Activated CD8-positive, alpha-beta memory T cell treated with anti-CD3 and anti-CD28 coated beads for 48 hours (primary cell): ENCODE data around the gene NACAD.
"Not testable (repeated sequence)": the region's sequence is repeated elsewhere in the genome, so short reads cannot be mapped to it uniquely, and the experiment has no call there.

ENCODE experiments used
- DNase-seq, 3 experiments: peaks; one replicate each; pipeline ENCODE4 v3.0.0-alpha.2; 2020; ENCODE audit warnings: low read depth in 2 of 3, low spot score in 2 of 3

Gene NACAD

DNA sequence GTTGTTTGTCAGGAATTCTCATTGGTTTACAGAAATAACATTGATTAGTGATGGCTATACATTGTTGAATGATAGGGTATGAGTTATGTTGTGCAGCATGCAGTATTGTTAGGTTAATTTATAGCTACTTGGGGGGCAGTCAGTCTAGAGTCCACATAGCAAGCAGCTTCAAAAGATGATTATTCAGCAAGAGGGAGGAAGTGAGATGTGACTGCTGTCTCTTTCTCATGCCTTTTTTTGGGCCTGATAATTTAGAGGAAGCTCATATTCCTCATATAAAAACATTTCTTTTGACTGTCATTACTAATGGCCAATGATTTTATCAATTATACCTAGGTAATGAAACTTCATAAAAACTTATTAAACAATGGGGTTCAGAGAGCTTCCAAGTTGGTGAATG, 26.2 kb upstream of the NACAD start:
- DNase-seq, result no peak

DNA sequence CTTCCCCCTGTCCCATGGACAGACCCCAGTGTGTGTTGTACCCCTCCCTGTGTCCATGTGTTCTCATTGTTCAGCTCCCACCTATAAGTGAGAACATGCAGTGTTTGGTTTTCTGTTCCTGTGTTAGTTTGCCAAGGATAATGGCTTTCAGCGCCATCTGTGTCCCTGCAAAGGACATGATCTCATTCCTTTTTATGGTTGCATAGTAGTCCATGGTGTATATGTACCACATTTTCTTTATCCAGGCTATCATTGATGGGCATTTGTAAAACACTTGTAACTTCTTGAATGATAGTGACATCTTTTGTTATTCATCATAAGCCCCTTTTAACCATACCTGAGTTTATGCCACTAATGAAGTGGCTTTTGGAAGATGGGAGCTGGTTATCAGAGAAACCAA, 25.5 kb upstream of the NACAD start:
- not testable (repeated sequence) for DNase-seq

DNA sequence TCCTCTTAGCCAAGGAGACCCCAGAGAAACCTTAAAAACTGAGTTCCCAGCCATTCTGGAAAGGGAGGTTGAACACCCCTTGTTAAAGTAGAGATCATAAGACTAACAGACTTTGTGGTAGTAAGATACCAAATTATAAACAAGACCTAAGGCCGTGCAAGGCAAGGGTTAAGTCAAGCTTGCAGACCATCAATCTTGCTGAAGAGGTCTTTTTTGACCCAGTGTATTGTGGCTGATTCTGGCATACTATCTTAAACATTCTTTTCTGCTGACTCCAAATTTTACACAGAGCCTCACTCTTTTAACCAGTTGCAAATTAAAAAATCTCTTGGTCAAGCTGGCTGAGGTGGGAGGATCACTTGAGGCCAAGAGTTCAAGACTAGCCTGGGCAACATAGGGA, 23.9 kb upstream of the NACAD start:
- no peak for DNase-seq

DNA sequence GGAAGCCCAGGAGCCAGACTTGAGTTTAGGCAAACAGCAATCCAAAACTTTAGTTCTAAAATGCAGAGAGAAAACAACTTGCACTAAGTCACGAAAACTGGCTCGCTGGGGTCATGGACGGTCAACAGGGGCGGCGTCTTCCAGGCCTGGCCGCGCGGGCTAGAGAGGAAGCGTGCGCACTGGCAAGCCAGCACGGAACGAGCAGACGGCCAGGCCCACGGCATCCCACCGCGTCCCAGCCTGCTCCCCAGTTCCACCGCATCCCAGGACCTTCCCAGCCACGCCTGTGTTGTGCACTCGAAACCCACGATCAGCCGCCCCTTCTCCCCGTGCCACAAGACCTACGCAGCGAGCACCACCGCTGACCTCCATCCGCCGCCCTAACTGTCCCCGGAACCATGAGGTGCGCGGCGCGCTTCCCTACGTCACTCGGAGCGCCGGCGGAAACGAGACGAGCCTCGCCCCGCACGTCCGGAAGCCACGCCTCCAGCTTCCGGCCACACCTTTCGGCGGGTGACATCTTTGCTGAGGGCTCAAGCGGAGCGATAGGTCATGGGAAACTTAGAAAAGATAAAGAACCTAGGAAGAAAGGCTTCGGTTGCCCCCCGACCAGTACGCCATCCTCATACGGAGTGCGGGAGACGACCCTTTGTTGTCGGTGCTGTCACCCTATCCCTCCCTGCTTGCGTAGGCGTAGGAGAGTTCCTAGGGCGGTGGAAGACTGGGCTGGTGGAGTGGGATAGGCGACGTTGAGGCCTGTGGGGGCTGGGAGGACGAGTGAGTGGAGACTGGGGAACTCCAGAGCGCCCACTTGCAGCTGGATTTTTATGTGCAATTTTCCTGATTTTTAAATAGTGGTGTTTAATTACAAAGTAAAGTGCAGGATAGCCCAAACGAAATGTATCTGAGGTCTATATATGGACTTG, 22.8 kb upstream of the NACAD start, which contains the start of gene TBRG4:
Gene TBRG4 (minus strand): TSS at position 400 of the 926 bp plus-strand sequence. CDS start 2,460 bp downstream, outside the sequence.
- peak; percentile 85 to 92 (median 85) for DNase-seq

DNA sequence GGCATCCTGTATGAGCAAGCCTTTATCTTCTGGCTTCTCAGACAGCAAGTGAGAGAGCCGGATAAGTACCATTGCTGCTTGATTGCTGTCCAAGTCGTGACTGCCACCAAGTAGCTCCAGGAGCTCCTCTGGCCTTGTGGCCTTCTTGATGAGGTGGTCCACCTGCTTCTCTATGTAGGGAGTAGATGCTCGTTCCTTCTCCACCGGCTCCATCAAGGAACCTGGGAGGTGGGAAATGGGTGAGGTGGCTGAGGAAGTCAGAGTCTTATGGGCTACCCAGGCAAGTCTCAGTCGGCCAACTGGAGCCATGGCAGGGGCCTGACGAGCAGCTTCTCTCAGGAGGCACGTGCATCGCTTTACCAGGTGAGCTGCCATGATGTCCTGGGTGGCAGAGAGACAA, 20.1 kb upstream of the NACAD start:
- DNase-seq, result no peak

DNA sequence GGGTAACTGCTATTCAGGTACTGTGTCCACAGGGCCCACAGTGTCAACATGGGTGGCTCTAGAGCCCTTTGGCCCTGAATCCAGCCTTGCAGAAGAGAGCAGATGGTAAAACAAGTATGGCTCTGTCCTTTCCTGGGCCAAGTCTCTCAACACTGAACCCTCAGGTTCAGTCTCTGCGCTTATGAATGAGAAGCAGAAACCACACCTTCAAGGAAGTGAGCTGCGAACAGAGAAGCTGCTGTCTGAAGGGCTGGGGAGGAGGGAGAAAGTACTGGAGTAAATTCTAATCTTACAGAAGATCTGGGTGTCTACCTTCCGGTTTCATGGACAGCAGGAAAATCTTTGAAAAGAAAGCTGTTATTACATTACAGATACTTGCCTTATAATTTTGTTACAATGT, 18.6 kb upstream of the NACAD start:
- DNase-seq, result no peak

DNA sequence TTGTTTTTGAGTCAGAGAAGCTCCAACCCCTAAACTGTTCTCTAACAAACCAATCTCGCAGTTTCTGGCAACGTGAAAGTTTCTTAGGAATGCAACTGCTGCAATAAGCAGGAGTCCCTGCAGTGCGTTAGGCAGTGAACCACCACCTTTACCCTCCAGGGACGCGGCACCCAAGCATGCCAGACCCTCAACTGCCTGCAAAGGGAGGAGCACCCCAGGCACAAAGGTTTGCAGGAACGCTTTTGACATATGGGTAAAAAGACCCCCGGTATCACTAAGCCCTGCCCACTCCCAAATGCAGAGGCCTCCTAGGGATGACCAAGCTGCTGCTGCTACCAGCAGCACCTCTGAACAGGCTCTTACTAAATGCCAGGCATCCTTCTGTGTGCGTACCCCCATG, 18.1 kb upstream of the NACAD start:
- DNase-seq, result no peak

DNA sequence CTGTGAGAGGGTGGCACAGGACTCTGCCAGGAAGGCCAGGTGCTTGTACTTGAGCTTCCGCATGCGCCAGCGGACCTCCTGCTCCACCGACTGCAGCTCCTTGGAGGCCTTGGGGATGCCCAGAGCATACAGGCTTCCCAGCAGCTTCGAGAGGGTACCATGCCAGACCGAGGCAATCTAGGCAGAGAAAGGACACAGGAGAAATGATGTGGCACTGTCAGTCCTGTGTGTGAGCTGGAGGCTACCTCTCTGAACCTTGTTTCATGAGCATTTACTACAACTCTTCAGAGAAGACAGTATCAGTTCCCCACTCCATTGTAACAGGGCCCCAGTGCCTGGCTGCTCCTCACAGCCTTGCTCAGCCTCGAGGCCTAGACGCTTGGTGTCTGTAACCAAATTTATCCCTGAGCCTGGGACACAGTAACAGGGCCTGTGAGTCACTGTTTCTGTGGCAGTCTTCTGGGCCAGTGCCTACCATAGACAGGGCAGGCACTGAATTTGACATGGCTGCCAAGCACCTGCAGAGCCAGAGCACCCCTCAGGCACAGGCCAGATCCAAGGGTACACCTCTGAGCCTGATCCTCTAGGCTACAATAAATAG, 16.9 kb upstream of the NACAD start:
- no peak for DNase-seq

DNA sequence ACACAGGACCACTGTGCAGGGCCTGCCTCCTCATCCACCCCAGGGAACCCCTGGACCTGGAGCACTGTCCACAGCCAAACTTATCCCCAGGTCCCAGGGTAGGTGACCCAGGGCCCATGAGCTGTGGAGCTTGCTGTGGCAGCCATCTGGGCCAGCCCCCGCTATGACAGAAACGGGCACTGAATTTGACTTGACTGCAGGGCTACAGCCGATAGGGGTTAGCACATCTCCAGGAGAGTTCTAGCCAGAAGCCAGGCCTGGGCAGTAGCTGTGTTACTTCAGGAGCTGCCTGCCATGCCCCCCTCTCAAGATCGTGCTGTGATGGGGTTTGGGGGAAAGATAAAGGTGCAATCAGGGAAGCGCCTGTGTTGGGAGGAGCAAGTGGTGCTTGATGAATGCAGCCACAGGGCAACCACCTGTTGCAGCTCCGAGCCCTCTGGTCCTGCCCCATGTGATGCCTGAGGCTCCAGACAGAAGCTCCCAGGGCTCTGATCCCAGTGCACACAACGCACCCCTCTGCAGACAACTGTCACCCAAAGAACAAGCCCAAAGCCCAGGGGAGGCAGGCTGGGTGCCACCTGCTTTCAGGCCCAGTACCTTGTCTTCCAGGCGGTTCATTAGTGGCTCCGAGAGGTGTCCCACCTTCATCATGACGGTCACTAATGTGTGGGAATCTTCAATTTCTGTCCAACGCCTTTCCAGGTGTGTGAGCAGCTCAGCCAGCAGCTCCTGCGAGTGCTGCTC, 16.2 kb upstream of the NACAD start:
- DNase-seq, result no peak

DNA sequence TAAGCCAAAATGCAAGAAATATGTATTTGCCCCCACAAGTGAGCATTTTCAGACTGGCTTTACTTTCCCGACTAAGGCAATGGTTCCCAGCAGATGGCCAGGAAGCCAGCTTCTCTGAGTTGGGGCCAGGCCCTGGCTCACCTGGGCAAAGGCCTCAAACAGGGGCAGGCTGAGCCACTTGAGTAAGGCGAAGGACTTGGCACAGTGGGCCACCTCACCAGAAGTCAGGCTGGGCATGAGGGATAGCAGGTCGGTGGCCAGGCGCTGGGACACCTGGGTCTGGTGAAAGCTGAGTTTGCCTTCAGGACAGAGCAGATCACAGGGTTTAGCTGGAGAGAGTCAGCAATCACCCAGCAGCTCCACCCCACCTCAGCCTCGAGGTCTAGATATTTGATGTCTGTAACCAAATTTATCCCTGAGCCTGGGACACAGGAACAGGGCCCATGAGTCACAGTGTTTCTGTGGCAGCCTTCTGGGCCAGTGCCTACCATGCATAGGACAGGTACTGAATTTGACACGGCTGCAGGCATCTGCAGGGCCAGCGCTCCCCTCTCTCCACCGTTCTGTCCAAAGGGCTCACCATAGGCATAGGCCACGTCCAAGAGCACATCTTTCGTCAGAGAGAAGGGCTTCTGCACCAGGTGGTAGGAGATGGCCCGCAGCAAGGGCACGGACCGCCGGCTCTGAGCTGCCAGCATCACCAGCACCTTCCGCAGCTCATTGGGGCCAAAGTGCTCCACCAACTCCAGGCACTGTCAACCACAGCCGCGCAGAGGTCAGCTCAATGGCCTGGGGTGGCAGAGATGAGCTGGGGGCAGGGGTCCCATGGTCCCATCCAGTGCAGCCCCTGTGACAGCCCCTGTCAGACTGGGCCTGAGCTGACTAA, 15.4 kb upstream of the NACAD start:
- no peak for DNase-seq

DNA sequence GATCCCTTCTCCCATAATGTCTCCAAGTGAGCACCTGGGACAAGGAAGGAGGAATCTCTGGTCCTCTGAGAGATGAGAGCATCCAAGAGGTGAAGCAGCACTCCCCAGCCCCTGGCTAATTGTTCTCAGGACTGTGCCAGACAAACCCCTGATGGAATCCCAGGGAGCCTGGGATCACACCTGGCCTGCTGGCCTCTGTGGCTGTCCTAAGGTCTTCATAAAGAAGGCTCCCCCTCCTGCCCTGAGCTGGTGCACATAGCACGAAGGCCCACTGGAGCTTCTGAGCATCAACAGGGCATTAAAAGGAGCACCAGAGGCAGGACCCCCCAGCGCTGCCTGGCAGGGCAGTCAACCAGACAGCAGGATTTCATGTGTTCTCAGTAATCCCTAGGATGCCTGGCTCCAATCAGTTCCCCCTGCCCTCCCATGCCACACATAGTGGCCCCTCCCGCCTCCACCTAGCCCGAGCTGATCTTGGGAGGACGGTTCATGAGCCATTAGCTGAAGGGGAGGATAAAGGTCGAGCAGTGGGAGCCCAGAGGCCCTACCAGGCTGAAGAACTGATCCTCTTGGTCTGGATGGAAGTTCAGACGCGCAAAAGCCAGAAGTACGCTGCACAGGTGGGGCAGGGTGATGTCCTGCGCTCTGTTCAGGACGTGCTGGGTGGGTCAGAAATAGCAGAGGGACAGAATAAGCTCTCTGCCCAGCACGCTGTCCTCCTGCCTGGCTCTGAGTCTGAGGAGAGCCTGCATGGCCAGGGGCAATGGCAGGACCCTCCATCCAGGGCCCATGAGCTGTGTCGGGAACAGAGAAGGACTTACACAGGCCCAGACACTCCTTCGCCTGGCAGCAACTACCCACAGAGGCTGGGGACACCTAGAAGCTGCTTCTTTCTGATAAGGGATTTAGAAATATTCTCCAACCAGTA, 14.3 kb upstream of the NACAD start:
- DNase-seq, result no peak

DNA sequence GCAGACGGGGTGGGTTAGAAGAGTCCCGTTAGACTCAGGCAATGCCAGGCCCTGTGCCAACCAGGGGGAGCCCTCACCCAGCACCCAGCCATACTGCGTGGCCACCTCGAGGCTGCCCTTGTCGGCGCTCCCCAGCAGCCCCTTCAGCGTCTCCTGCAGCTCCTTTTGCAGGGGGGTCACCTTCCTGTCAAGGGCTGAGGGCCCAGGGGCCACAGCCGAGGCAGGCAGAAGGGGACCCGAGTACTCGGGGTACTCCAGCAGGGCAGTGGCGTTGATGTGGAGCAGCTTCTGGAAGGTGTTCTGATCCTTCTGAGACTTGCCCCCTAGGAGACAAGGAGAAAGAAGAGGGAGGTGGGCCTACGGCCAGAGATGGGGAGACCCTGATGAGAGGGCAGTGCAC, 13.0 kb upstream of the NACAD start:
- DNase-seq, result no peak

DNA sequence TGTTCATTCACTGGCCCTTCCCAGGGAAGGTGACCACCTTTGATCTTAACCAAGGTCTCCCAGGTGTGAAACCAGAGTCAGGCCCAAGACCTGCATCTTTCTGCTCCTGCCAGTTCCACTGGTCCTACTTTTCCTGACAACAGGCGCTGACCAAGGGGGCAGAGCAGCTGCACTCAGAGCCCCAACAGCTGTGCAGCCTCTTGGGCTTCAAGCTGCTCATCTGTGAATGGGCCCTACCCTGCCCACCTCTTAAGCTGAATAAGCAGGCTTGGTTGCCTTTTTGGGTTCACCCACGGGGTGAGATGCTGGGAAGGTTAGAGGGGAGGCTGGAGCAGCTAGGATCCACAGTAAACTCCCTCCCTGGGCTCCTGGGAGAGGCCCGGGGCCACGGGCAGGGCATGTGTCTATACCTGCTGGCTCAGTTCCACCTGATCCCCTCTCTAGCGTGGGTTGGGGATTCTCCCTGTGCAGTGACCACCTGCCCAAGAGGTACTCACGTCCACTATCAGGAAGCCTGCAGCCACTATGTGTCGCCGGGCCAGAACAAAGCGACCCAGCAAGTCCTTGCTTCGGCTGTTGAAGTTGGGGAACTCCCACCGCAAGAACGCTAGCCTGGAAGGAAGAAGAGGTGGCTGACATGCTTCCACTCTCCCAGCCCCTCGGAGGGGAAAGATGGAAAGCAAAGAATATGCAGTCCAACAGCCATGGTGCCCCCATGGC, 12.2 kb upstream of the NACAD start:
- DNase-seq, result no peak

DNA sequence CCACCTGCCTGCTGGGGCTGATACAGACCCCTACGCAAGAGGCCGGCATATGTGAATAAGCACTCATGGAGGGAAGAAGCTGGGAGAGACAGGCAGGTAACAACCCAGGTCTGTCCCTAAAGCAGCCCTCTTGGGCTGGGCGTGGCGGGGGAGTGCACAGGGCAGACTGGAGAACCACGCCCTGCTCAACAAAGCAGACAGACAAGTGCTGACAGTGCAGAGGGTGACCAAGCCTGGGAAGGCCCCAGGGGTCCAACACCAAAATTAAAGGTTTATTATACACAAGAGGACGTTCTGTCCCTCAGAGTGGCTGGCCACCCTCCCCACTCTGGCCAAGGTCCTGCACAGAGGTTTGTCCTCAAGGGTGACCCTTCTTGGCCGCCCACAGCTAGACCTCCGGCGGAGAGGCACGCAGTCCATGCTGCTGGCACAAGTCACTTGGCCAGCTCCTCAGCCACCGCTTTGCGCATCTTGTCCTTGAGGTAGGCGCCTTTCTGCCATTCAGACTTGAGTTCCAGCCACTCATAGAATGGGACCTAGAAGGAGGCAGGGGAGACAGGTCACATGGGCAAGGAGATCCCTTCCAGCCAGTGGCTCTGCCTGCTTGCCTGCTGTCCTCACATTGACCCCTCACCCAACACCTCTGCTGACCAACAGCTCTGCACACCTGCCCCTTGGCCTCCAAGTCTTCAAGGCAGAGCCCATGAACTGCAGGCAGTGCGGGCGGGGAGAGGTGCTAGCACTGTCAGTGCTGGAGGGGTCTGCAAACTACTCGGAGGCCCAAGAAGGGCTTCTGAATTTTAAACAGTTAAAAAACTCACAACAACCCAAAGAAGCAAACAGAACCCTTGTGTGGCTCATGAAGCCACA, 11.4 kb upstream of the NACAD start:
- no peak for DNase-seq

DNA sequence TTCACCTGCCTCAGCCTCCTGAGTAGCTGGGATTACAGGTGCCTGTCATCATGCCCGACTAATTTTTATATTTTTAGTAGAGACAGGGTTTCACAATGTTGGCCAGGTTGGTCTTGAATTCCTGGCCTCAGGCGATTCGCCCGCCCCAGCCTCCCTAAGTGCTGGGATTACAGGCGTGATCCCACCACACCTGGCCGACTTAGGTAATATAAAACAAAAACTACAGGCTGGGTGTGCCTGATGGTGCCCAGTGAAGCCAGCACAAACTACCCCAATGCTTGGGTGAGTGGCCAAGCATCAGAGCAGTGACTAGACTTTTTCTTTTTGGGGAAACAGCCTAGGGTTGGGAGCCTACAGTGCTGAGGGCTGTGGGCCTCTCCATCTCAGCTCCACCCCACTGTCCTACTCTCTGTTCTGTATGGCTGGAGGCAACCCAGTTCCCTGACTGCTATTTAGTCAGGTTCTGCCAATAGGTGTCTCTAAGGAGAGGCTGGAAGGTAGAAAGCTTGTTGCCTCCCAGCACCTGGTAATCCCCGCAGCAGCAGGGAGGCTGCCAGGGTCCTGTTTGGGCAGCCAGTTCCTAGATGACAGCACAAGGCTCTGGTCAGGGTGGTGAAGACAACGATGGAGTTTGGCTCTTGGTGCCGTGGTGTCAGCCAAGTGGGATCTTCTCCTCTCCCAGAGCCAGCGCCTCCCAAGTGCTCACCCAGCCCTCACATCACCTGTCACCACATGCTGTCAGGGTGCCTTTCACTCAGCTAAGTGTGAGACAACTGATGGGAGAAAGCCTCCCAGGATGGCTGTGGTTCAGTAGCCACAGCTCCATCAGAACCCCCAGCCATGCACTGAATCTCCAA, 10.4 kb upstream of the NACAD start:
- no peak for DNase-seq

DNA sequence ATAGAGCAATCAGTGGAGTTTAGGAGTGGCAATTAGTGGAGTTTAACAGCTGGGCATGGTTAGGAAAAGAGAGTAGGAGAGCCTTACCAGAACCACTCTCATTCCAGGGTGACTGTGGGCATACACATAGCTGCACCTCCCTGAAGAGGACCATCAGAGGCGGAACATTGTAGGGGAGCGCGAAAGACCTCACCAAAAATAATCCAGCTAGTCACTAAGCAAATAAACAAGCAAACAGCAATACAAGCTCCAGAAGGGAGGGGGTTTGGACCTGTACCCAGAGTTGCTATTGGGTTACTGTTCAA, 4.1 kb upstream of the NACAD start:
- DNase-seq, result no peak

DNA sequence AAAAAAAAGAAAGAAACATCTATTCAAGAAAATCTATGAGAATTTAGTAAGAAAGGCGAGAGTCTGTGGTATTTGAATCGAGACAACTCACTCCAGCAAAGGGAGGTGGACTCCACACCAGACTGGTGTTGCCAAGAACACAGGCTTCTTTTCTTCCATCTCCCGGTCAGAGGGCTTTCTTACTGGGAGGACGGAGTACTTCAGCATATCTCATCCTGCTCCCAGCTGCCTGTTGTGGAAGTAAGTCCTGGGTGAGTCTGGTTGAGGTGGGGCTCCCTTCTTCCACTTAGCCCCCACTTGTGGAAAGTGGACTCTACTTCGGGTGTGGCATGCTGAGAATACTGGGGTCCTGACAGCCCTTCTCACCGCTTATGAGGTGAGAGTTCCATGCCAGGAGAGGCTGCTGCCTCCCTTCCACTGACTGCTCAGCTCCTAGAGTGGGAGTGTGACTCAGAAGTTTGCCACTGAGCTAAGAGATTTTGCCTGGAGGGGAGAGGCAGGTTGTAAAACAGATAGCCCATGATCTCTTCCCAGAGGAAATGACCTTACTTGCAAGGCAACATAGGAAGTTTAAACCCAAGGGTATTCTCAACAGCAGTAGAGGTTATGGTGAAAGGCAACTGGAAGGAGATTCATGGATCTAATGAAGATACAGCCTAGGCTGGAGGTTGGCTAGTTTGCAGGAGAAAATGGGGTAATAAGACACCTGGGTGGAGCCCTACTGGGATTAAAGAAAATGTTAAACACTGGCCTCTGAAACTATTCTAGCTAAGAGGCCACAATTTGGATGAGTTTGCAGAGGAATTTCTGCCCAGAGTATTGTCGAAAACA, 3.5 kb upstream of the NACAD start:
- DNase-seq, result no peak
